HAP-1 (cell line): Measurements from ENCODE around the gene SPATA16.
"Not testable (repeated sequence)": the region's sequence is repeated elsewhere in the genome, so short reads cannot be mapped to it uniquely, and the experiment has no call there.

Source experiments
- DNase-seq, 2 experiments: peaks; one replicate each; pipeline ENCODE4 v3.0.0-alpha.2; 2016 to 2020; ENCODE audit warnings: low spot score in 2 of 2
- H3K27me3 ChIP-seq: fragments of 250-450 bp; sonication (Bioruptor Pico); 2 replicates; pipeline ENCODE4 v1.5.1; 2020; ENCODE audit warnings: low read depth, mild to moderate bottlenecking, moderate library complexity
- H3K36me3 ChIP-seq: fragments of 250-450 bp; sonication (Bioruptor Pico); replicated peaks from 2 replicates; pipeline ENCODE4 v1.5.1; 2020; ENCODE audit warnings: mild to moderate bottlenecking
- H3K4me1 ChIP-seq: fragments of 250-450 bp; sonication (Bioruptor Pico); 2 replicates; pipeline ENCODE4 v1.5.1; 2020; ENCODE audit warnings: mild to moderate bottlenecking
- H3K4me3 ChIP-seq: fragments of 250-450 bp; sonication (Bioruptor Pico); 2 replicates; pipeline ENCODE4 v1.5.1; 2020; ENCODE audit warnings: mild to moderate bottlenecking, moderate library complexity
- H3K9me3 ChIP-seq: fragments of 250-450 bp; sonication (Bioruptor Pico); 2 replicates; pipeline ENCODE4 v1.5.1; 2020; ENCODE audit warnings: mild to moderate bottlenecking, moderate library complexity
- in situ Hi-C: fragments of 300-500 bp; cut with MboI; formaldehyde crosslinking; loops from 3 replicates; pipeline ENCODE4 v1.14.3; 2020; ENCODE audit warnings: low sequenced_read_pairs, inconsistent platforms, mixed read lengths

SPATA16 gene

GRCh38 chr3:172866726-172867350 lies 274.2 kb downstream of the SPATA16 start:
- in situ Hi-C loops, H3K27me3 ChIP-seq, DNase-seq, H3K4me1 ChIP-seq, H3K36me3 ChIP-seq, H3K9me3 ChIP-seq, H3K4me3 ChIP-seq: not testable (repeated sequence)

GRCh38 chr3:172859041-172859440 lies 282.0 kb downstream of the SPATA16 start:
- no peak for DNase-seq
- Histone ChIP-seq H3K36me3 (no peaks in the 10 kb centered on the region), H3K27me3 (no peaks in the 10 kb centered on the region), H3K4me1 (no peaks in the 10 kb centered on the region; the same call in 1 of the 2 replicates), H3K9me3 (no peaks in the 10 kb centered on the region), H3K4me3 (no peak overlapping the region)
- in situ Hi-C loops = no loop called here

GRCh38 chr3:172856795-172857742 lies 284.0 kb downstream of the SPATA16 start:
- Histone ChIP-seq H3K27me3 (no peaks in the 10 kb centered on the region), H3K9me3 (no peaks in the 10 kb centered on the region), H3K4me1 (no peaks in the 10 kb centered on the region; the same call in 1 of the 2 replicates), H3K36me3 (no peaks in the 10 kb centered on the region), H3K4me3 (no peak overlapping the region)
- in situ Hi-C loops = no loop called here
- no peak for DNase-seq

GRCh38 chr3:172855037-172855436 lies 286.0 kb downstream of the SPATA16 start:
- Histone ChIP-seq H3K4me1 (no peaks in the 10 kb centered on the region), H3K36me3 (no peaks in the 10 kb centered on the region), H3K27me3 (no peaks in the 10 kb centered on the region), H3K4me3 (no peak overlapping the region), H3K9me3 (no peaks in the 10 kb centered on the region)
- in situ Hi-C loops = no loop called here
- DNase-seq = no peak

GRCh38 chr3:172853921-172854666 lies 286.9 kb downstream of the SPATA16 start:
- no peaks in the 10 kb centered on the region for H3K4me1 ChIP-seq
- H3K27me3 ChIP-seq = no peaks in the 10 kb centered on the region
- no peak overlapping the region for H3K4me3 ChIP-seq
- H3K9me3 ChIP-seq = no peaks in the 10 kb centered on the region
- DNase-seq = no peak
- H3K36me3 ChIP-seq = no peaks in the 10 kb centered on the region
- in situ Hi-C loops = no loop called here

- Histone ChIP-seq H3K36me3 (no peaks in the 10 kb centered on the region), H3K4me3 (no peak overlapping the region), H3K27me3 (no peaks in the 10 kb centered on the region), H3K9me3 (no peaks in the 10 kb centered on the region), H3K4me1 (no peaks in the 10 kb centered on the region)
- no peak for DNase-seq
- in situ Hi-C loops = no loop called here
Measured at GRCh38 chr3:172853005-172853404, 288.0 kb downstream of the SPATA16 start.

GRCh38 chr3:172848910-172849309 lies 292.1 kb downstream of the SPATA16 start:
- Histone ChIP-seq H3K4me1 (no peaks in the 10 kb centered on the region), H3K4me3 (no peak overlapping the region), H3K36me3 (no peaks in the 10 kb centered on the region), H3K27me3 (no peaks in the 10 kb centered on the region), H3K9me3 (no peaks in the 10 kb centered on the region)
- in situ Hi-C loops = no loop called here
- DNase-seq = no peak

GRCh38 chr3:172847292-172847691 lies 293.7 kb downstream of the SPATA16 start:
- H3K9me3 ChIP-seq = no peaks in the 10 kb centered on the region
- no peaks in the 10 kb centered on the region for H3K27me3 ChIP-seq
- no peak for DNase-seq
- H3K4me1 ChIP-seq = no peaks in the 10 kb centered on the region
- H3K4me3 ChIP-seq = no peak overlapping the region
- no peaks in the 10 kb centered on the region for H3K36me3 ChIP-seq
- in situ Hi-C loops = no loop called here

GRCh38 chr3:172846706-172847105 lies 294.3 kb downstream of the SPATA16 start:
- Histone ChIP-seq H3K4me3 (no peak overlapping the region), H3K9me3 (no peaks in the 10 kb centered on the region), H3K36me3 (no peaks in the 10 kb centered on the region), H3K4me1 (no peaks in the 10 kb centered on the region), H3K27me3 (no peaks in the 10 kb centered on the region)
- no peak for DNase-seq
- in situ Hi-C loops = no loop called here

GRCh38 chr3:172846103-172846561 lies 294.9 kb downstream of the SPATA16 start:
- in situ Hi-C loops = no loop called here
- no peak overlapping the region for H3K4me3 ChIP-seq
- no peaks in the 10 kb centered on the region for H3K36me3 ChIP-seq
- no peaks in the 10 kb centered on the region for H3K27me3 ChIP-seq
- no peaks in the 10 kb centered on the region for H3K9me3 ChIP-seq
- no peak for DNase-seq
- no peaks in the 10 kb centered on the region for H3K4me1 ChIP-seq

GRCh38 chr3:172844428-172844827 lies 296.6 kb downstream of the SPATA16 start:
- Histone ChIP-seq H3K4me1 (no peaks in the 10 kb centered on the region), H3K36me3 (no peaks in the 10 kb centered on the region), H3K9me3 (no peaks in the 10 kb centered on the region), H3K4me3 (no peak overlapping the region), H3K27me3 (peaks cover 6% of the 10 kb centered on the region; the same call in 1 of the 2 replicates)
- in situ Hi-C loops = no loop called here
- no peak for DNase-seq

- Histone ChIP-seq H3K27me3 (peaks cover 9% of the 10 kb centered on the region; the same call in 1 of the 2 replicates), H3K36me3 (no peaks in the 10 kb centered on the region), H3K4me3 (no peak overlapping the region), H3K9me3 (no peaks in the 10 kb centered on the region), H3K4me1 (no peaks in the 10 kb centered on the region)
- DNase-seq = no peak
- in situ Hi-C loops = no loop called here
Measured at GRCh38 chr3:172840913-172841312, 300.1 kb downstream of the SPATA16 start.

GRCh38 chr3:172840463-172840862 lies 300.6 kb downstream of the SPATA16 start:
- in situ Hi-C loops = no loop called here
- Histone ChIP-seq H3K36me3 (no peaks in the 10 kb centered on the region), H3K4me3 (no peak overlapping the region), H3K27me3 (peaks cover 10% of the 10 kb centered on the region; the same call in 1 of the 2 replicates), H3K4me1 (no peaks in the 10 kb centered on the region), H3K9me3 (no peaks in the 10 kb centered on the region)
- DNase-seq = no peak
